SU-DHL-6 (cell line): ENCODE data around the gene ANO9.

Experiments
- H2AFZ ChIP-seq: fragments of 200-600 bp; sonication (generic); 2 replicates; pipeline ENCODE4 v1.6.1; 2014; ENCODE audit warnings: low read depth, mild to moderate bottlenecking, moderate library complexity, mixed read lengths, antibody characterized with exemption, low read length; ENCODE audit not compliant: severe bottlenecking
- H3F3A ChIP-seq: fragments of 200-600 bp; shearing (Covaris generic); 2 replicates; pipeline ENCODE4 v1.6.0; 2016; ENCODE audit warnings: antibody characterized with exemption, mild to moderate bottlenecking; ENCODE audit not compliant: insufficient read depth
- H3K27ac ChIP-seq: fragments of 200-600 bp; sonication (generic); 2 replicates; pipeline ENCODE4 v1.5.1; 2016; ENCODE audit warnings: low read depth, mild to moderate bottlenecking, low read length, moderate library complexity, mixed read lengths
- H3K27me3 ChIP-seq: fragments of 200-600 bp; sonication (generic), shearing (Covaris generic); 2 replicates; pipeline ENCODE4 v1.6.0; 2014; ENCODE audit warnings: mild to moderate bottlenecking, low read length
- H3K36me3 ChIP-seq: fragments of 200-600 bp; sonication (generic); 2 replicates; pipeline ENCODE4 v1.6.1; 2014; ENCODE audit warnings: mild to moderate bottlenecking, low read length, mixed read lengths
- H3K4me2 ChIP-seq: fragments of 300-600, 200-600 bp; shearing (Covaris generic), sonication (generic); 2 replicates; pipeline ENCODE4 v1.6.0; 2014; ENCODE audit warnings: low read length, low read depth, mild to moderate bottlenecking; ENCODE audit not compliant: poor library complexity, severe bottlenecking
- H3K4me3 ChIP-seq: fragments of 200-600 bp; sonication (generic); 2 replicates; pipeline ENCODE4 v1.5.1; 2014; ENCODE audit warnings: antibody characterized with exemption, low read length, mild to moderate bottlenecking, mixed read lengths; ENCODE audit not compliant: insufficient read depth, poor library complexity, severe bottlenecking
- H3K79me2 ChIP-seq: fragments of 200-600 bp; sonication (generic); 2 replicates; pipeline ENCODE4 v1.6.1; 2014; ENCODE audit warnings: mild to moderate bottlenecking, low read length, moderate library complexity; ENCODE audit not compliant: insufficient read depth
- H3K9ac ChIP-seq: fragments of 200-600 bp; sonication (generic); 2 replicates; pipeline ENCODE4 v1.7.0; 2014; ENCODE audit warnings: mild to moderate bottlenecking, low read length
- H3K9me2 ChIP-seq: fragments of 200-600 bp; sonication (generic); replicated peaks from 2 replicates; pipeline ENCODE4 v1.6.1; 2014; ENCODE audit warnings: low read length; ENCODE audit not compliant: insufficient read depth
- H3K9me3 ChIP-seq: fragments of 200-600 bp; sonication (generic); 2 replicates; pipeline ENCODE4 v1.6.1; 2014; ENCODE audit warnings: low read length, mixed read lengths; ENCODE audit not compliant: insufficient read depth
- H4K20me1 ChIP-seq: fragments of 200-600 bp; sonication (generic); 2 replicates; pipeline ENCODE4 v1.6.1; 2014; ENCODE audit warnings: low read depth, mild to moderate bottlenecking, antibody characterized with exemption, low read length, moderate library complexity, mixed read lengths
- EZH2phosphoT487 ChIP-seq: fragments of 200-600 bp; sonication (generic), shearing (Covaris generic); conservative IDR thresholded peaks from 2 replicates; pipeline ENCODE4 v1.6.1; 2018; ENCODE audit warnings: mild to moderate bottlenecking, antibody characterized with exemption, low read length, moderate library complexity, mixed read lengths
- TF ChIP-seq, protein P1 (sequence below): fragments of 200-600 bp; sonication (generic); IDR thresholded peaks from one replicate; pipeline ENCODE4 v1.5.1; 2017; ENCODE audit warnings: antibody characterized with exemption, mild to moderate bottlenecking, low read length, moderate library complexity; ENCODE audit not compliant: insufficient read depth, poor library complexity, severe bottlenecking

The ANO9 gene

DNA sequence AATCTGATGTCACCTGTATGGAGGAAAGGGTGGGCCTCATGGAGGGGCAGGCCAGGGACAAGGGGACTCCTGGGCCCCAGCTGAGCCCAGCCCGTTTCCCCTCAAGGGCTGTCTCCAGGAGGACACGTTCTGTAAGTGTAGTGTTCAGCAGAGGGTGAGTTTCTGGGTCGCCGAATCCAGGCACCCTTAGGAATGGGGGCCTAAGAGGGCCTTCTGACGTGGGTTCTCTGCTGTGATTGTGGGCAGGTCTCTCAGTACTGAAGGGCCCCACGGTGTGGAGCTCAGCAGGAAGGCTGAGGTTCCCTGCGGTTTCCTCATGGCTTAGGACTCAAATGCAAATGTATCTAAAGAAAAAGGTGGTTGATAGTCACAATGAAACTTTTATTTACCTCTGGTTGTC is 14.7 kb upstream of the ANO9 start:
- no peak for TF ChIP-seq EZH2phosphoT487
- TF ChIP-seq, protein P1, sequence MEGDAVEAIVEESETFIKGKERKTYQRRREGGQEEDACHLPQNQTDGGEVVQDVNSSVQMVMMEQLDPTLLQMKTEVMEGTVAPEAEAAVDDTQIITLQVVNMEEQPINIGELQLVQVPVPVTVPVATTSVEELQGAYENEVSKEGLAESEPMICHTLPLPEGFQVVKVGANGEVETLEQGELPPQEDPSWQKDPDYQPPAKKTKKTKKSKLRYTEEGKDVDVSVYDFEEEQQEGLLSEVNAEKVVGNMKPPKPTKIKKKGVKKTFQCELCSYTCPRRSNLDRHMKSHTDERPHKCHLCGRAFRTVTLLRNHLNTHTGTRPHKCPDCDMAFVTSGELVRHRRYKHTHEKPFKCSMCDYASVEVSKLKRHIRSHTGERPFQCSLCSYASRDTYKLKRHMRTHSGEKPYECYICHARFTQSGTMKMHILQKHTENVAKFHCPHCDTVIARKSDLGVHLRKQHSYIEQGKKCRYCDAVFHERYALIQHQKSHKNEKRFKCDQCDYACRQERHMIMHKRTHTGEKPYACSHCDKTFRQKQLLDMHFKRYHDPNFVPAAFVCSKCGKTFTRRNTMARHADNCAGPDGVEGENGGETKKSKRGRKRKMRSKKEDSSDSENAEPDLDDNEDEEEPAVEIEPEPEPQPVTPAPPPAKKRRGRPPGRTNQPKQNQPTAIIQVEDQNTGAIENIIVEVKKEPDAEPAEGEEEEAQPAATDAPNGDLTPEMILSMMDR = no peak
- Histone ChIP-seq H3K9ac (no peak overlapping the region), H2AFZ (no peak overlapping the region), H3K36me3 (no peaks in the 10 kb centered on the region), H4K20me1 (no peaks in the 10 kb centered on the region), H3K27ac (no peak overlapping the region), H3K4me2 (no peak overlapping the region), H3K9me3 (no peaks in the 10 kb centered on the region), H3K9me2 (no peaks in the 10 kb centered on the region), H3F3A (no peaks in the 10 kb centered on the region), H3K4me3 (no peak overlapping the region), H3K79me2 (peaks cover 9% of the 10 kb centered on the region), H3K27me3 (no peaks in the 10 kb centered on the region)

DNA sequence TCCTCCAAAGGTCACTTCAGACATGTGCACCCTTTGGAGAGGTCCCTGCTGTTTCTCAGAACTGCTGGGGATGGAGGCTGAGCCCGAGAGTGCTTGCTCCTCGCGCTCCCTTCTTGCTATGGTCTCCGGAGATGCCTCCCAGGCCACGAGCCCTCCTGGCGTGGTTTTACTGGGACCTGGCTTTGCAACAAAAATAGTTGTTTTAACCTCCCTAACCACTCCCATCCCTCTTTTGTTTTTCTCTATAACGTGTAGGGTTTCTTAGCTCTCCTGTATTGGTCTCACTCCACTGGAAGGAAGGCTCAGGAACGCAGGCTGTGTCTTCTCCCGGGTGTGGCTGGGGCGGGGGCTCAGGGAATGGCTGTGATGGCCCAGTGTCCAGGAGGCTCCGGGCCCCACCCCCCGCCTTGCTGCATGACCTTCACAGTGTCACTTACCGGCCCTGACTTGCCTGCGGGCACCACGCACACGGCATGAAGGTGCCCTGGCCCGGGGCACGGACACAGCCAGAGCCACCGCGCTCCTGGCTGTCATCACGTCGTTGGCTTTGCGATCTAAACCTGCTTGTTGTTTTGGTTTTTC is 13.8 kb upstream of the ANO9 start:
- Histone ChIP-seq H3K9me3 (no peaks in the 10 kb centered on the region), H4K20me1 (no peaks in the 10 kb centered on the region), H3K9me2 (no peaks in the 10 kb centered on the region), H3K79me2 (peaks cover 14% of the 10 kb centered on the region), H3K36me3 (no peaks in the 10 kb centered on the region), H3K4me2 (no peak overlapping the region), H3K4me3 (no peak overlapping the region), H3K27me3 (no peaks in the 10 kb centered on the region), H3K27ac (no peak overlapping the region), H3K9ac (no peak overlapping the region), H3F3A (no peaks in the 10 kb centered on the region), H2AFZ (no peak overlapping the region)
- no peak for TF ChIP-seq EZH2phosphoT487
- TF ChIP-seq, protein P1 = no peak

DNA sequence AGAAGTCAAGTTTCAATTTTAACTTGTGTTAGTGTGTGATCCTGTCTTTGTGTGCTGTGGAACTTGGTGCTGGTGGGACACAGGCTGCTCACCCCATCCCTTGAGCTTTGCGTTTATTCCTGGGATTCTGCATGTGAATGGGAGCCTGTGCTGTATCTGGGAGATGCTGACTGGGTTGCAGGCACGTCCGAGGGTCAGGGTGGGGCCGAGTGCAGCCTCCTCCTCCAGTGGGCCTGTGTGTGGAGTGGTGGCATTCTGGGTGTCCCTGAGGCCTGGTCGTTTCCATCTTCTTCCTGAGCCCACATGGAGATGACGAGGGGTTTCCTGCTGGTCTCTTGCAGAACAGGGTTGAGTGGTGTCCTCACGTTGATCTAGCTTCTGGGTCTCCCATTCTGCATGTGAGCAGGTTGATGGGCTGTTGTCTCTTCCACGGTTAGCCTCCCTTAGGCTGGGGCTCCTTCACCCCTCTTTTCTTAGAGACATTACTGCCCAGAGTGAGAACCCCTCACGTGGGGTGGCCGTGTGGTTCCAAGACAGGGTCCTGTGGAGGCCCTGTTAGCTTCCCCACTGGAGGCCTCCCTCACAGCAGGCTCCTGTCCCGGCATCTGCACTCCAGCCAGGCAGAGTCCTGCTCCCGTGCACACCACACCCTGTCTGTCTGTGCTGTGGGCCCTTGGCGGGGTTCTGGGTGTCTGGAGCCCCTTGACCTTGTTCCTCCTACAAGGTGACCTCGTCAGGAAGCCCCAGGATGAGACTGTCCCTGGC is 13.2 kb upstream of the ANO9 start:
- H4K20me1 ChIP-seq = no peaks in the 10 kb centered on the region
- H3K9me3 ChIP-seq = no peaks in the 10 kb centered on the region
- H3F3A ChIP-seq = no peaks in the 10 kb centered on the region
- H3K27ac ChIP-seq = no peak overlapping the region
- no peaks in the 10 kb centered on the region for H3K27me3 ChIP-seq
- H3K36me3 ChIP-seq = no peaks in the 10 kb centered on the region
- H3K4me2 ChIP-seq = no peak overlapping the region
- H3K79me2 ChIP-seq = peaks cover 14% of the 10 kb centered on the region
- no peak overlapping the region for H2AFZ ChIP-seq
- H3K4me3 ChIP-seq = no peak overlapping the region
- H3K9ac ChIP-seq = no peak overlapping the region
- no peaks in the 10 kb centered on the region for H3K9me2 ChIP-seq
- TF ChIP-seq EZH2phosphoT487 = no peak
- TF ChIP-seq, protein P1 = no peak
